Measurements from ENCODE around the gene NOL4L.
A peak's percentile ranks its signal among the peaks of the same experiment; 100 is the strongest.

The NOL4L gene

GRCh38 chr20:32613192-32614053 is 28.3 kb upstream of the NOL4L start:
- no peak for DNase-seq

GRCh38 chr20:32612351-32613191 is 27.4 kb upstream of the NOL4L start:
- no peak for DNase-seq

- no peak for DNase-seq
Measured at GRCh38 chr20:32611868-32612267, 26.7 kb upstream of the NOL4L start.

- DNase-seq: no peak
Measured at GRCh38 chr20:32611286-32611685, 26.2 kb upstream of the NOL4L start.

- DNase-seq: peak in 4 of 51 donors; percentile 6 to 33 (median 10)
Measured at GRCh38 chr20:32610472-32611218, 25.5 kb upstream of the NOL4L start.

GRCh38 chr20:32609993-32610392 is 24.9 kb upstream of the NOL4L start:
- no peak for DNase-seq

GRCh38 chr20:32609111-32609773 is 24.1 kb upstream of the NOL4L start:
- DNase-seq: no peak

- DNase-seq: no peak
Measured at GRCh38 chr20:32608664-32609015, 23.5 kb upstream of the NOL4L start.

GRCh38 chr20:32607727-32608663 is 22.9 kb upstream of the NOL4L start:
- peak in 6 of 51 donors; percentile 5 to 28 (median 18) for DNase-seq

GRCh38 chr20:32607324-32607723 is 22.2 kb upstream of the NOL4L start:
- no peak for DNase-seq

- no peak for DNase-seq
Measured at GRCh38 chr20:32606790-32607189, 21.7 kb upstream of the NOL4L start.

- DNase-seq: no peak
Measured at GRCh38 chr20:32606107-32606506, 21.0 kb upstream of the NOL4L start.

GRCh38 chr20:32605167-32605656 is 20.1 kb upstream of the NOL4L start:
- DNase-seq: peak in 15 of 51 donors; percentile 9 to 30 (median 21)

- peak in 11 of 51 donors; percentile 7 to 41 (median 22) for DNase-seq
Measured at GRCh38 chr20:32603046-32603726, 18.1 kb upstream of the NOL4L start.

- DNase-seq: no peak
Measured at GRCh38 chr20:32602273-32602672, 17.1 kb upstream of the NOL4L start.

GRCh38 chr20:32600681-32601237 is 15.6 kb upstream of the NOL4L start:
- no peak for DNase-seq

GRCh38 chr20:32599783-32600340 is 14.7 kb upstream of the NOL4L start:
- DNase-seq: no peak

- DNase-seq: no peak
Measured at GRCh38 chr20:32598606-32599005, 13.5 kb upstream of the NOL4L start.

- DNase-seq: no peak
Measured at GRCh38 chr20:32597714-32598113, 12.6 kb upstream of the NOL4L start.

Measured in hypothalamus (tissue), 51 donors.